ENCODE data around the gene RXRB. TPM values are rescaled to one million over a fixed set of nuclear protein-coding genes. Genes with fewer than 3 reads are reported as not detected.

RXRB gene
- total RNA-seq, 2 donors from 2014 or later: 17.1 to 17.4 TPM

DNA sequence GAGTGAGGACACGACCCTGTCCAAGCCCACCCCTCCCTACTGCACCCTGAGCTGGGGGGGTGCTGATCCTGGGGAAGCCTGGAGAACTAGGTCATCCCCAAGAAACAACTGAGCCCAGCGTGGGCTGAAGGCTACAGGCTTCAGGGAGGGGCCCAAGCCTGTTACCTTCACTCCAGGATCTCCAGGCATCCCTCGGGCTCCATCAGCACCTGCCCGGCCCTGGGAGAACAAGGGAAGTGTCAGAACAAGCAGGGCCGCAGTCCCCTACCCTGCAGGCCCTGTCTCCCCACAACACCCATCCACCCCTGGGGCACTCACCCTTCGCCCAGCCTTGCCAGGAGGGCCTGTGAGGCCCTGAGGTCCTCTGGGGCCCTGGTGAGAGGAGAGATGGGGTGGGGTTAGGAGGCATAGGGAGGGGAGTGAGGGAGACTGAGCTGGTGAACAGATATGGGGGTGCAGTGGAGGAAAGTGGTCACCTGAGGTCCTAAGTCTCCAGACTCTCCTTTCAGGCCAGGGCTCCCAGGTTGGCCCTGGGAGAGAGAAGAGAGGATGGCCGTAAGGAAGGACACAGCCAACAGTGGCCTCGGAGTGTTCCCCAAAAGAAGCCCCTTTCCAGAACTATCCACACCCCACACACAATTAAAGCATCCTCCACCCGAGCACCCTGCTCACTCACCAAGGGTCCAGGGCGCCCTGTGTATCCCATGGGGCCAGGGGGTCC, 21.6 kb downstream of the RXRB start:
- no peak for DNase-seq (ENCODE audit: low spot score)
- Histone ChIP-seq H3K4me1 (no peaks in the 10 kb centered on the region), H3K27ac (no peak overlapping the region), H3K27me3 (no peaks in the 10 kb centered on the region), H3K4me3 (no peak overlapping the region), H3K9me3 (no peaks in the 10 kb centered on the region), H3K36me3 (no peaks in the 10 kb centered on the region)
- TF ChIP-seq, protein P1, sequence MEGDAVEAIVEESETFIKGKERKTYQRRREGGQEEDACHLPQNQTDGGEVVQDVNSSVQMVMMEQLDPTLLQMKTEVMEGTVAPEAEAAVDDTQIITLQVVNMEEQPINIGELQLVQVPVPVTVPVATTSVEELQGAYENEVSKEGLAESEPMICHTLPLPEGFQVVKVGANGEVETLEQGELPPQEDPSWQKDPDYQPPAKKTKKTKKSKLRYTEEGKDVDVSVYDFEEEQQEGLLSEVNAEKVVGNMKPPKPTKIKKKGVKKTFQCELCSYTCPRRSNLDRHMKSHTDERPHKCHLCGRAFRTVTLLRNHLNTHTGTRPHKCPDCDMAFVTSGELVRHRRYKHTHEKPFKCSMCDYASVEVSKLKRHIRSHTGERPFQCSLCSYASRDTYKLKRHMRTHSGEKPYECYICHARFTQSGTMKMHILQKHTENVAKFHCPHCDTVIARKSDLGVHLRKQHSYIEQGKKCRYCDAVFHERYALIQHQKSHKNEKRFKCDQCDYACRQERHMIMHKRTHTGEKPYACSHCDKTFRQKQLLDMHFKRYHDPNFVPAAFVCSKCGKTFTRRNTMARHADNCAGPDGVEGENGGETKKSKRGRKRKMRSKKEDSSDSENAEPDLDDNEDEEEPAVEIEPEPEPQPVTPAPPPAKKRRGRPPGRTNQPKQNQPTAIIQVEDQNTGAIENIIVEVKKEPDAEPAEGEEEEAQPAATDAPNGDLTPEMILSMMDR (IDR thresholded peaks at IDR 0.05): no peak

DNA sequence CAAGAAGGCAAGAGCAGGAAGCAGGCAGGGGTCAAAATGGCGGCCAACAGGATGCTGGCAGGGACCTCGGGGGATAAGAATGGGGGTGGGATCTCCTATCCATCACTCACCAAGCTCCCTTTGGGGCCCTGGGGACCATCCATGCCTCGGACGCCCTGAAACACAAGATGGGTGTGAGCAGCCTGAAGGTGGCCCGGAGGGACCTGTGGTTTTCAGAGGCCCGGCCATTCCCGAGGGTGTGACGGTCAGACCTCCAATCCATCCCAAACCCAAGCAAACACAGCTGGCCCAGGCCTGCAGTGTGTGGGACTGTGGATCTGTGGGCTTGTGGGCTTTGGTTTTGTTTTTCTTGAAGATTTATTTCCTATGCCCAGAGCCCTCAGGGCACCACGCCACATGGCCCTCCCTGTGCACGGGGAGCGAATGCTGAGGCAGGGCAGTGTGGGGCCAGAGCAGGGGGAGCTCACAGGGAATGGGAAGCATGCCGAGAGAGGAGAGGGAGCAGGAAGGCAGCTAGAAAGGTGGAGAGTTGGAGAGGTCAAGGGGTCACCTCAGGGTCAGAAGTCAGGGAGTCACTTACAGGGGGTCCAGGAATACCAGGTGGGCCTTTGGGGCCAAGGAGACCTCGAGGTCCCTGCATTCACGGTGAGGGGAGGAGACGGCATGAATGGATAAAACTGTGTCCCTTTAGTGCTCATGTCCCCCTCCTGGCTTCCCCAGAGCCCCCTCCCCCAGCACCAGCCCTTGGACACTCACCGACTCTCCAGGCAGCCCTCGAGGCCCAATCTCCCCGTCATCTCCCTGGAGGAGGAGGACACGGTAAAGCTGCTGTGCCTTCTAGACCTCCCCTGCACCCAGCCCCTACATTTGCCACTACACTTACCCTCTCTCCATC, 22.7 kb downstream of the RXRB start:
- Histone ChIP-seq H3K4me3 (no peak overlapping the region), H3K36me3 (no peaks in the 10 kb centered on the region), H3K9me3 (no peaks in the 10 kb centered on the region), H3K4me1 (no peaks in the 10 kb centered on the region), H3K27ac (no peak overlapping the region), H3K27me3 (no peaks in the 10 kb centered on the region)
- DNase-seq (ENCODE audit: low spot score): no peak
- TF ChIP-seq, protein P1 (IDR thresholded peaks at IDR 0.05): no peak

DNA sequence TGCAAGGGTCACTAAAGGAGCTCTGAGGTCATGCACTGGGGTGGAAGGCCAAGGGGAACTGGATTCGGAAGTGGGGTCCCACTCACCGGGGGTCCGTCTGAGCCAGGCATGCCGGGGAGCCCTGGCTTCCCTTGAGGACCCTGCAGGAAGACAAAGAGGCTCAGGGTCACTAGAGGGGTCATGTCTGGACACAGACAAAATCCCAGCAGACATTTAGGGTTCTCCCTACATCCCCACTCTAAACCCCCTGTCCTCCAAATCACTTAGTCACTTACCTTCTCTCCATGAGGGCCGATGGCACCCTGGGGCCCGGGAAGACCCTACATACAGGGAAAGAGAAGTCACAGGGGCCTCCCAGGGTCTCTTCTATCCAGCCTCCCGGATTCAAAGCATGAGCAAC, 23.6 kb downstream of the RXRB start:
- Histone ChIP-seq H3K27ac (no peak overlapping the region), H3K4me1 (no peaks in the 10 kb centered on the region), H3K36me3 (no peaks in the 10 kb centered on the region), H3K9me3 (no peaks in the 10 kb centered on the region), H3K27me3 (no peaks in the 10 kb centered on the region), H3K4me3 (no peak overlapping the region)
- no peak for DNase-seq (ENCODE audit: low spot score)
- TF ChIP-seq, protein P1 (IDR thresholded peaks at IDR 0.05): no peak

DNA sequence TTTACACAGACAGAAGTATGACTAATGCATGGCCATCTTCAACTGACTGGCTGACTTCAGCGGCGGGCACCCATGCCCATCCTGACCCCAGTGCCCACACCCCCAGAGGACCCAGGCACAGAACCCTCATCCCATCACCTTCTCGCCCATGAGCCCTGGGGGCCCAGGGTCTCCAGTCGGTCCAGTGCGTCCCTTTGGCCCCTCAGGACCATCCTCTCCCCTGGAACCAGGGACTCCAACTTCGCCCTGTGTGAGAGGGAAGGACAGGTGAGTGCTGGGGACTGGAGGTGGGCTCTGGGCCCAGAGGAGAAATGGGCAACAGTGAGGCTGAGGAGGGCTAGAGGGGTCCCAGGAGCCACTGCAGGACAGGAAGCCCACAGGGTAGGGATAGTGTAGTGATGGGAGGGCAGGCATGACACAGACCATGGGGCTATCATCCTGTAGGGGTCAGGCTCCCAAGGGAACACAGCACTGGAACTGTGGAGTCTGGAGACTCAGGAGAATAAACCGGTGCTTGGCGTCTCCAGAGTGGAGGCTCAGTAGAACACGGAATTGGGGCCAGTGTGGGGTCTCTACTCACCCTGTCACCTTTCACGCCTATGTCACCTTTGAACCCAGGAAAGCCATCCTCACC, 24.9 kb downstream of the RXRB start:
- no peak overlapping the region for H3K4me3 ChIP-seq
- TF ChIP-seq, protein P1 (IDR thresholded peaks at IDR 0.05): no peak
- H3K27me3 ChIP-seq: no peaks in the 10 kb centered on the region
- no peaks in the 10 kb centered on the region for H3K4me1 ChIP-seq
- H3K9me3 ChIP-seq: no peaks in the 10 kb centered on the region
- H3K36me3 ChIP-seq: no peaks in the 10 kb centered on the region
- no peak for DNase-seq (ENCODE audit: low spot score)
- H3K27ac ChIP-seq: no peak overlapping the region

DNA sequence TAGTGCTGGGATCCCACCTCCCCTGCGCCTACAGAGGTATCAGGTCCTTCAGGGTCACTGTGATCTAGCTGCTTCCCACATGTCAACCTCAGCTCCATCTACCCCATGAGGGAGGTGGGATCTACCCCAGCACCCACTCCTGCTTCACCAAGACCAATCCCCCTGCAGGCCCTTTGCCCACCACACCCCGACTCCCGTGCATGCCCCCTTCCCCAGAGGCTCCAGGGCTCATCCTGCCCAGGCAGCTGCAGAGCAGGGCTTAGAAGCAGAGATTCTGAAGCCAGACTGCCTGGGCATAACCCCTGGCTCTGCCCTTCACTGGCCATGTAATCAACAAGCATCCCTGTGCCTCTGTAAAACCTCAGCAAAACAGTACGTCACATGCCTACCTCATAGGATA, 25.7 kb downstream of the RXRB start:
- TF ChIP-seq, protein P1 (IDR thresholded peaks at IDR 0.05): no peak
- Histone ChIP-seq H3K36me3 (no peaks in the 10 kb centered on the region), H3K4me1 (no peaks in the 10 kb centered on the region), H3K4me3 (no peak overlapping the region), H3K9me3 (no peaks in the 10 kb centered on the region), H3K27me3 (no peaks in the 10 kb centered on the region), H3K27ac (no peak overlapping the region)
- DNase-seq (ENCODE audit: low spot score): no peak
